CD8-positive, alpha-beta memory T cell (primary cell): ENCODE measurements around the gene CPEB4. TPM values are rescaled to one million over a fixed set of nuclear protein-coding genes. Genes with fewer than 3 reads are reported as not detected.

Experiments used
- CTCF ChIA-PET: fragments of 350-600 bp; sonication (Branson Sonifier 250); formaldehyde crosslinking; loops from one replicate; lab custom pipeline; 2021; ENCODE audit warnings: antibody characterized with exemption; lab: Charles Lee
- POLR2A ChIA-PET: fragments of 350-600 bp; sonication (Branson Sonifier 250); formaldehyde crosslinking; loops from one replicate; lab custom pipeline; 2021; ENCODE audit warnings: antibody characterized with exemption; lab: Charles Lee
- DNase-seq, 5 donors: peaks; one replicate each; pipeline versions ENCODE4 v3.0.0 to v3.0.0-alpha.2; 2020 to 2022; ENCODE audit warnings: mixed read lengths in 1 of 5
- H3K27ac ChIP-seq: one replicate; pipeline ENCODE4 v1.7.0; 2013; ENCODE audit warnings: low read depth, mild to moderate bottlenecking, low read length, moderate library complexity
- H3K27me3 ChIP-seq: 2 replicates; pipeline ENCODE4 v1.7.0; 2013; ENCODE audit warnings: low read length, mild to moderate bottlenecking; ENCODE audit not compliant: insufficient read depth, poor library complexity, severe bottlenecking
- H3K36me3 ChIP-seq: 2 replicates; pipeline ENCODE4 v1.7.0; 2013; ENCODE audit warnings: mild to moderate bottlenecking, low read length, moderate library complexity; ENCODE audit not compliant: insufficient read depth
- H3K4me1 ChIP-seq: 2 replicates; pipeline ENCODE4 v1.7.0; 2013; ENCODE audit warnings: mild to moderate bottlenecking, low read length, moderate library complexity; ENCODE audit not compliant: insufficient read depth
- H3K4me3 ChIP-seq: 2 replicates; pipeline ENCODE4 v1.7.0; 2013; ENCODE audit warnings: mild to moderate bottlenecking, low read length
- H3K9me3 ChIP-seq: 2 replicates; pipeline ENCODE4 v1.7.0; 2013; ENCODE audit warnings: mild to moderate bottlenecking, low read length
- H3K27ac Mint-ChIP-seq, 8 donors: one replicate each; pipeline ENCODE4 v1.8.0; 2020 to 2021; ENCODE audit warnings: mixed read lengths in 8 of 8, mild to moderate bottlenecking in 6 of 8, inconsistent platforms in 3 of 8, moderate library complexity in 3 of 8
- H3K27me3 Mint-ChIP-seq, 2 donors: one replicate each; pipeline ENCODE4 v1.8.0; 2020 to 2021; ENCODE audit warnings: mixed read lengths in 2 of 2, mild to moderate bottlenecking in 1 of 2, moderate library complexity in 1 of 2
- H3K36me3 Mint-ChIP-seq, 3 donors: one replicate each; pipeline ENCODE4 v1.8.0; 2020 to 2021; ENCODE audit warnings: mixed read lengths in 3 of 3, inconsistent platforms in 1 of 3, mild to moderate bottlenecking in 1 of 3
- H3K4me1 Mint-ChIP-seq, 3 donors: one replicate each; pipeline ENCODE4 v1.8.0; 2020 to 2021; ENCODE audit warnings: mixed read lengths in 3 of 3, inconsistent platforms in 1 of 3, mild to moderate bottlenecking in 1 of 3
- H3K4me3 Mint-ChIP-seq, 7 donors: one replicate each; pipeline ENCODE4 v1.8.0; 2020 to 2021; ENCODE audit warnings: mixed read lengths in 7 of 7, mild to moderate bottlenecking in 6 of 7, moderate library complexity in 4 of 7, inconsistent platforms in 2 of 7
- H3K9me3 Mint-ChIP-seq, 5 donors: one replicate each; pipeline ENCODE4 v1.8.0; 2020 to 2022; ENCODE audit warnings: mixed read lengths in 5 of 5, mild to moderate bottlenecking in 3 of 5, moderate library complexity in 2 of 5, inconsistent platforms in 1 of 5
- polyA plus RNA-seq: library from polyadenylated mRNA; unstranded; fragments of 300-500 nt; fragmentation: Illumina TruSeq; gene quantifications from one replicate; pipeline ENCODE4 v1.2.3, GENCODE V29; 2021
- total RNA-seq, 2 experiments: library from RNA; stranded (reverse); gene quantifications; one replicate each; pipeline ENCODE4 v1.2.3, GENCODE V29; 2021

CPEB4 gene
- total and polyA plus RNA-seq, 3 experiments from 2014 or later: 4.4 to 18.7 (median 17.2) TPM

DNA sequence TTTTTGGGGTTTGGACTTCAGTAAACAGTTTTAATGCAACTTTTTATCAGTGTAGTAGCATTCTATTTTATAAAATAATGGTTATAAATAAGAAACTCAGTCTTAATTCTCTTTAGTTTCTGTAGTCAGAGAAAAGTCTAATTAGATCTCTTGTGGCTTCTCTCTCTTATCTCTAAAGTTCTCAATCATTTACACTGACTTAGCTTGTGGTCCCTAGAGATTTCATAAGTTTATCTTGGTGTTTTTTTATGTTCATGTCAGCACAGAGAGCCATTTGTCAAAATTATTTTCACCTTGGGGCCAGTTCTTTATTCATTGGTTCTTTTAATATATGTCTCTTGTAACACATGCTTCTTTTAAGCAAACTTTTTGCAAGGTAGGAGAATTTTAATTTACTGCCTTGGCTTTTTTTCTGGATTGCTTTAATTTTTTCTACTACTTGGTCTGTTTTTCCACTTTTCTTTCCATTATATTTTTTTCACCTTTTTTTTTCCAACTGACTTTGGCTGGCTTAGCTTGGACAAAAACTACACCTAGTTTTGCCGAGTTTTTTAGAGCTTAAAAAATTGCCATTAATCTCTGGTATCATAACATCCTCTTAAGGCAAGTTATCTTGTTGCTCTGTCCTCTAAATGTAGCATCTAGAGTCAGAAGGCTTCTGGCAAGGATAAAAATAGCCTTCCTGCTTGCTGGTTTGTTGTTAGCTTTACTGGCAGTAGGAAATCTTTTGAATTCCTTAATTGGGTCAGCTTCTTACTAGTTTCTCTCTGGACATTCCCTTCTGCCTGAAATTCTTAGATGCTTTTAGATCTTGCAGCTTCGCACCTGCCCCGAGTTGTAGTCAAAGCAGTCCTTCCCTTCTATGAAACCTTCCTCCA, 35.3 kb downstream of the CPEB4 start:
- Mint-ChIP-seq H3K36me3 (peaks cover 0 to 14% (median 3%) of the 10 kb centered on the region in 3 donors), H3K4me1 (peaks cover 8 to 21% (median 19%) of the 10 kb centered on the region in 3 donors), H3K27me3 (no peaks in the 10 kb centered on the region), H3K27ac (peak overlapping the region in 1 of 8 donors; percentile 67), H3K4me3 (no peak overlapping the region), H3K9me3 (no peaks in the 10 kb centered on the region)
- Histone ChIP-seq H3K36me3 (no peaks in the 10 kb centered on the region), H3K4me3 (no peak overlapping the region), H3K9me3 (no peaks in the 10 kb centered on the region), H3K4me1 (peaks cover 11% of the 10 kb centered on the region), H3K27ac (no peak overlapping the region), H3K27me3 (no peaks in the 10 kb centered on the region)
- POLR2A ChIA-PET: no interaction called here
- CTCF ChIA-PET: interaction anchor here (0.6 to 5.0 kb wide), 4 partner anchors 36 to 306 kb away, joined by 3 to 43 read pairs (median 4); partner anchors contain the start of genes BOD1 and CPEB4
- no peak for DNase-seq

DNA sequence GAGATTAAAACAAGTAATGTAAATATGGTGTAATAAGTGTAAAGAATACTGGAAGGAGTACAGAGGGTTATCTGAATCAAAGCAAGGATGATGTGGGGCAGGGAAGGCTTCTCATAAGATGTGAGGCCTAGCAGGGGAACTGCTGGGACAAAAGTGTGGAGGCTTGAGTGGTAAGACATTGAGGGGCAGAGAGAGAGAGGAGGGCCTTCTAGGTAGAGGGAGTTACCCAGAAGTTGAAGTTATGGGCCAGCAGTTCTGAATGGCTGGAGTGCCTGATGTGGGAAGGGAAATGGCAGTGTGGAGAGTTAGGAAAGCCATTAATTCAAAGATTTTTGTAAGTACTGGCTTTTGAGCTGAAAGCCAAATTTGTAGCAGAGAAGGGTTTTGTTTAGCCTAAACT, 36.8 kb downstream of the CPEB4 start:
- H3K27ac ChIP-seq: no peak overlapping the region
- no peak overlapping the region for H3K27ac Mint-ChIP-seq
- POLR2A ChIA-PET: interaction anchor here (1.0 kb wide), 1 partner anchor 309 kb away, joined by 4 read pairs; the partner anchor contains the start of gene BOD1

DNA sequence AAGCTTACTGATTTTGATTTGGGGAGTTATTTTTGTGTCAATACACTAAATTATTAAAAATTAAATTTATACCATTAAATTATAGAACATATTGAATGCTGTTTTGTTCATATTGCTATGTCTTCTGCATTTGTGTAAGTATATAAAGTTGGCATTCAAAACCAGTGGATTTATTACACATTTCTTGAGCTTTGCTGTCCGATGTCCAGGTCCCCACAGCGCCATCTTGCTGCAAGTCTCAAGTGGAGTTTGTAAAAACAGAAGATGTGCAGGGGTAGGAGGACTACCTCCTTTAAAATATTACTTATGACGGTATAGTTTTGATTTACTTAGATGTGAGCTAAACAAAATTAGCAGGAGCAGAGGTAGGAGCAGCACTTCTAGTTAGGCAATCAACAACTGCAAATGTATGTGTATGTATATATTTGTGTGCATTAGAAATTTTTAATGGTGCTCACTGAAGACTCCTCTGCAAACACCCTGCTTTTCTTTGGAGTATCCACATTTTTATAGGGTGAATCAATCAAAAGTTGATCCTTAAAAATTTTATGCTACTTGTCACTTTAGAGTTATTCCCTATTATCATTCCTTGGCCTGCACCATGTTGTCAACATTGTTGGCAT, 37.4 kb downstream of the CPEB4 start:
- DNase-seq: peak in 4 of 5 donors; percentile 7 to 55 (median 16)
- no peaks in the 10 kb centered on the region for H3K27me3 ChIP-seq
- no peaks in the 10 kb centered on the region for H3K9me3 ChIP-seq
- no peaks in the 10 kb centered on the region for H3K9me3 Mint-ChIP-seq
- H3K27ac Mint-ChIP-seq: no peak overlapping the region
- no peak overlapping the region for H3K4me3 Mint-ChIP-seq
- CTCF ChIA-PET: interaction anchor here (0.9 to 5.0 kb wide), 12 partner anchors 10 to 308 kb away, joined by 3 to 43 read pairs (median 4); partner anchors contain the start of gene BOD1
- no peaks in the 10 kb centered on the region for H3K4me1 ChIP-seq
- no peak overlapping the region for H3K27ac ChIP-seq
- H3K4me1 Mint-ChIP-seq: peaks cover 8 to 25% (median 21%) of the 10 kb centered on the region in 3 donors
- no peaks in the 10 kb centered on the region for H3K36me3 ChIP-seq
- no peak overlapping the region for H3K4me3 ChIP-seq
- POLR2A ChIA-PET: interaction anchor here (1.0 kb wide), 1 partner anchor 309 kb away, joined by 4 read pairs; the partner anchor contains the start of gene BOD1
- H3K27me3 Mint-ChIP-seq: no peaks in the 10 kb centered on the region
- H3K36me3 Mint-ChIP-seq: peaks cover 0 to 17% (median 5%) of the 10 kb centered on the region in 3 donors

More for the DNA sequence above, 36.8 kb downstream of the CPEB4 start:
- peaks cover 8 to 25% (median 21%) of the 10 kb centered on the region in 3 donors for H3K4me1 Mint-ChIP-seq
- CTCF ChIA-PET: interaction anchor here (0.9 to 5.0 kb wide), 12 partner anchors 9 to 308 kb away, joined by 3 to 43 read pairs (median 4); partner anchors contain the start of gene BOD1
- Histone ChIP-seq H3K9me3 (no peaks in the 10 kb centered on the region), H3K4me1 (peaks cover under 1% of the 10 kb centered on the region), H3K27me3 (no peaks in the 10 kb centered on the region), H3K36me3 (no peaks in the 10 kb centered on the region), H3K4me3 (no peak overlapping the region)
- no peak overlapping the region for H3K4me3 Mint-ChIP-seq
- no peaks in the 10 kb centered on the region for H3K27me3 Mint-ChIP-seq
- no peaks in the 10 kb centered on the region for H3K9me3 Mint-ChIP-seq
- H3K36me3 Mint-ChIP-seq: peaks cover 0 to 15% (median 5%) of the 10 kb centered on the region in 3 donors
- DNase-seq: no peak

GRCh38 chr5:173926359-173926758, 38.2 kb downstream of the CPEB4 start:
- Mint-ChIP-seq H3K4me1 (peaks cover 8 to 25% (median 17%) of the 10 kb centered on the region in 3 donors), H3K9me3 (no peaks in the 10 kb centered on the region), H3K27ac (no peak overlapping the region), H3K27me3 (no peaks in the 10 kb centered on the region), H3K36me3 (peaks cover 0 to 19% (median 5%) of the 10 kb centered on the region in 3 donors), H3K4me3 (no peak overlapping the region)
- Histone ChIP-seq H3K4me3 (no peak overlapping the region), H3K36me3 (no peaks in the 10 kb centered on the region), H3K27me3 (no peaks in the 10 kb centered on the region), H3K27ac (no peak overlapping the region), H3K9me3 (no peaks in the 10 kb centered on the region), H3K4me1 (no peaks in the 10 kb centered on the region)
- CTCF ChIA-PET: interaction anchor here (1.3 to 5.0 kb wide), 7 partner anchors 11 to 309 kb away, joined by 3 to 43 read pairs (median 5); partner anchors contain the start of gene BOD1
- DNase-seq: no peak
- POLR2A ChIA-PET: no interaction called here

DNA sequence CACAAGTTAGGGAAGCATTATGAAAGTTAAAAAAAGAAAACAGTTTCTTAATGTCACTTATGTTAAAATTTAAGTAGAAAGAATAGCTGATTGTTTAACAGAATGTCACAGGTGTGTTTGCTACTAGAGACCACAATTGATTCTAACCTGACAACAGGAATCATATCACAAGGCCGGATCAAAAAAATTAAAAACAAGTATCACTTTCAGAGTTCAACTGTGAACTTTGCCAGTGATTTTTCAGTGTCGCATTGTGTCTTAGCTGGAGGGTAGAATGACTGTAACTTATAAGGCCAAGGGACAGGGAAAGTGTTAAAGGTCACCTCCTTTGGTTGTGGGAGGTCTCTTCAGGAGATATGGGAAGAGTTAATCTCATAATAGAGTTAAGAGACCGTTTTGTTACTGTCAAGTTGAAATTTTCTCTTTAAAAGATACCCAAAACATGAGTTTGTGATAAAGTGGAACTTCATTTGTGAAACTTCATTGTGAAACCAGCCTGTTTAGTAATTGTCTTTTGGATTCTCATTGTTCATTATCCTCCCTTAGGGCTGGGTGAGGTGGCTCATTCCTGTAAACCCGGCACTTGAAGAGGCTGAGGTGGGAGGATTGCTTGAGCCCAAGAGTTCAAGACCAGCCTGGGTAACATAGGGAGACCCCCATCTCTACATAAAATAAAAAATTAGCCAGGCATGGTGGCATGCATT, 40.9 kb downstream of the CPEB4 start:
- H3K4me3 ChIP-seq: no peak overlapping the region
- H3K4me1 Mint-ChIP-seq: peaks cover 6 to 19% (median 15%) of the 10 kb centered on the region in 3 donors
- no peaks in the 10 kb centered on the region for H3K27me3 ChIP-seq
- no peak overlapping the region for H3K4me3 Mint-ChIP-seq
- H3K36me3 Mint-ChIP-seq: peaks cover 0 to 33% (median 10%) of the 10 kb centered on the region in 3 donors
- H3K27me3 Mint-ChIP-seq: no peaks in the 10 kb centered on the region
- H3K27ac Mint-ChIP-seq: no peak overlapping the region
- no peak overlapping the region for H3K27ac ChIP-seq
- POLR2A ChIA-PET: no interaction called here
- H3K9me3 Mint-ChIP-seq: no peaks in the 10 kb centered on the region
- no peak for DNase-seq
- no peaks in the 10 kb centered on the region for H3K4me1 ChIP-seq
- H3K9me3 ChIP-seq: no peaks in the 10 kb centered on the region
- CTCF ChIA-PET: interaction anchor here (0.8 to 1.3 kb wide), 2 partner anchors 9 to 313 kb away, joined by 3 to 4 read pairs; partner anchors contain the start of gene BOD1
- no peaks in the 10 kb centered on the region for H3K36me3 ChIP-seq

GRCh38 chr5:173932695-173933139, 44.6 kb downstream of the CPEB4 start:
- CTCF ChIA-PET: no interaction called here
- Mint-ChIP-seq H3K27me3 (no peaks in the 10 kb centered on the region), H3K4me3 (no peak overlapping the region), H3K27ac (no peak overlapping the region), H3K9me3 (no peaks in the 10 kb centered on the region), H3K36me3 (peaks cover 0 to 40% (median 12%) of the 10 kb centered on the region in 3 donors), H3K4me1 (peaks cover 4 to 19% (median 6%) of the 10 kb centered on the region in 3 donors)
- POLR2A ChIA-PET: no interaction called here
- no peaks in the 10 kb centered on the region for H3K4me1 ChIP-seq
- no peaks in the 10 kb centered on the region for H3K36me3 ChIP-seq
- no peak for DNase-seq
- H3K9me3 ChIP-seq: no peaks in the 10 kb centered on the region
- no peak overlapping the region for H3K27ac ChIP-seq
- H3K27me3 ChIP-seq: no peaks in the 10 kb centered on the region
- no peak overlapping the region for H3K4me3 ChIP-seq

DNA sequence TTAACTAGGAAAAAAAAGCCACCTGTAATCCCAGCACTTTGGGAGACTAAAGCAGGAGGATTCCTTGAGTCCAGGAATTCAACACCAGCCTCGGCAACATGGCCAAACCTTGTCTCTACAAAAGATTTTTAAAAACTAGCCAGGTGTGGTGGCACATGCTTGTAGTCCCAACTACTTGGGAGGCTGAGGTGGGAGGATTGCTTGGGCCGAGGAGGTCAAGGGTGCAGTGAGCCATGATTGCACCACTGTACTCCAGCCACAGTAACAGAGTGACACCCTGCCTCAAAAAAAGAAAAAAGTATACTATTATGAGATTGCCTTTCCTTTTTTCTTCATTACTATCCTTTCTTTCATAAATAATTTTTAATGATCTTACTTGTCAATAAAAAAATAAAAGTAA, 45.8 kb downstream of the CPEB4 start:
- Histone ChIP-seq H3K9me3 (no peaks in the 10 kb centered on the region), H3K36me3 (no peaks in the 10 kb centered on the region), H3K4me3 (no peak overlapping the region), H3K27me3 (no peaks in the 10 kb centered on the region), H3K27ac (no peak overlapping the region), H3K4me1 (no peaks in the 10 kb centered on the region)
- H3K27me3 Mint-ChIP-seq: no peaks in the 10 kb centered on the region
- no peaks in the 10 kb centered on the region for H3K9me3 Mint-ChIP-seq
- H3K36me3 Mint-ChIP-seq: peaks cover 0 to 38% (median 8%) of the 10 kb centered on the region in 3 donors
- no peak overlapping the region for H3K27ac Mint-ChIP-seq
- ChIA-PET CTCF (no interaction called here), POLR2A (no interaction called here)
- DNase-seq: no peak
- peaks cover 1 to 19% (median 8%) of the 10 kb centered on the region in 3 donors for H3K4me1 Mint-ChIP-seq
- no peak overlapping the region for H3K4me3 Mint-ChIP-seq
